HG03064 (cell line): ENCODE data around the gene CACNA1B.

Experiments used
- ATAC-seq: cut with Tn5 transposase; IDR thresholded peaks from one replicate; pipeline ENCODE4 v1.9.1; 2021; ENCODE audit warnings: low read depth; ENCODE audit not compliant: unreplicated experiment

CACNA1B gene

GRCh38 chr9:138049085-138049778, 171.7 kb downstream of the CACNA1B start:
- ATAC-seq, result no peak

GRCh38 chr9:138049779-138050471, 172.3 kb downstream of the CACNA1B start:
- ATAC-seq, result no peak

DNA sequence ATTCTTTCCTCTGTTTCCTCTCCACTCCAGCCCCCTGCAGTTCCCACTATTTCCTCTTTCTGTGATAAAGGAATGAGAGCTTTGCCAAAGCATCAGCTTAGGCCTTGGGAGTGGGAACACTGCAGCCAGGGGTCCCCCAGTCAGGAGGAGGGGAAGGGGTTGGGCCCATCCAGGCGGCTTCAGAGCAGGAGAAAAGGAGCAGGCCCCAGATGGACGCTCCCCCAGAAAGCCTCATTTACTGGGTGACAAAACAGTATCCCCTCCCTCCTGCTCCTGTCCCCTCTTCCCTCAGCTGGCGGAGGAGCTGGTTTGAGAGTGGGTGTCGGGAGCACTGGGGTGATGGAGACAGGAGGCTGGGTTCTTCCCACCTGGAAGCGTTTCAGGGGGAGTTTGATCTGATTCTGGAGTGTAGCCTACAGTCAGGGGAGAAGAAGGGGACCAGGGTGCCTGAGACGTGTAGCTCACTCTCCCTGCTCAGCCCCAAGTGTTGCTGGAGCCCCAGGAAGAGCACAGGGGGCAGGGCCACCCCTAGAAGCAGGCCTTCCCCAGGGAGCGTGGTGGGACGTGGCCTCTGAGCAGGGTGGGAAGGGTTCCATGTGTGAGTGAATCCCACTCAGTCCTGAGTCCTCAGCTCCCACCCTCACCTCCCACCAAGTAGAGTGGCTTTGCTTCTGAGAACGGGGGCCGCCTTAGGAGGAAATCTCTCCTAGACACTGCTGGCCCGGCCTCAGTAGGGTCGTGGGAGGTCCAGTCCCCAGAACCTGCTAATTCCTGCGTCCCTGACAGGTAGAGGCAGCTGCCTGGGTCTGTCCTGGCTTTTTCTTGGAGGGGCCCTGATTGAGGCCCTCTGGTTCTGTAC, 173.1 kb downstream of the CACNA1B start:
- ATAC-seq, result no peak

DNA sequence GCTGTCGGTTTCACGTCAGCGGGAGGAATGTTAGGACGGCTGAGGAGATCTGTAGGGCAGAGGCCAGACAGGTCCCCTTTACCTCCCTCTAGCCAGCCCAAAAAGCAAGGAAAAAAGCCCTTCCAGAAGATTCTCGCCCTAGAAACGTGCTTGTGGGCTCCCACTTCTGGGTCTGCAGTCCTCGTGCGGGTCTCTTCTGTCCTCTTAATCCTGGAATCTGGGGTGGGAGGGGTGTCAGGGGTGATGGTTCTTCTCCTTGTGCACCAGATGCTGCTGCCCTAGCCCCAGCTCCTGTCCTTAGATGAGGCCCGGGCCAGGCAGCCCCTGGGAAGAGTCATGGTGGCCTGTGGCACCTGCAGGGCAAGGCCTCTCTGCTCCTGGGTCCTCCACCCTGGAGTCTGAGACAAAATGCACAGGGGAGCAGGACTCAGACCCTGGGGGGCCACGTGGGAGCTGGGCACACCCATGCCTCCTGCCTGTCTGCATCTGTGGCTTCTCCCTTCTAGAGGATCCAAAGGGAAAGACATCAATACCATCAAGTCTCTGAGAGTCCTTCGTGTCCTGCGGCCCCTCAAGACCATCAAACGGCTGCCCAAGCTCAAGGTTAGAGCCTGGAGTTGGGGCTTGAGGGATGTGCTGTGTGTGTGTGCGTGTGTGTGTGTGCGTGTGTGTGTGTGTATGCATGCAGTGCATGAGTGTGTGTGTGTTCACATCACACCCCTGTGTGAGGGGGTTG, 174.2 kb downstream of the CACNA1B start:
- no peak for ATAC-seq

DNA sequence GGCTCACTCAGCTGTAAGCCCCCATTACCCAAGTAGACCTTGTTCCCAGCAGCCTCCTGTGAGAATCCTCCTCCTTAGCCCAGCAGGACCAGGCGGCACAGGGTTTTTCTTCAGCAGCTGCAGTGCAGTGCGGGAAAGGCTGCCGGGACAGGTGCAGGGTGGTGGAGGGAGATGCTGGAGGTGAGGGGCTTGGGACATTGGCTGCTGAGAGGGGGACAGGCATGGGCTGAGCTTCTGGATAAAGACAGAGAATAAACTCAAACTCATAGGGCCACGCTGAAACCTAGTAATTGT, 174.7 kb downstream of the CACNA1B start:
- ATAC-seq, result no peak

DNA sequence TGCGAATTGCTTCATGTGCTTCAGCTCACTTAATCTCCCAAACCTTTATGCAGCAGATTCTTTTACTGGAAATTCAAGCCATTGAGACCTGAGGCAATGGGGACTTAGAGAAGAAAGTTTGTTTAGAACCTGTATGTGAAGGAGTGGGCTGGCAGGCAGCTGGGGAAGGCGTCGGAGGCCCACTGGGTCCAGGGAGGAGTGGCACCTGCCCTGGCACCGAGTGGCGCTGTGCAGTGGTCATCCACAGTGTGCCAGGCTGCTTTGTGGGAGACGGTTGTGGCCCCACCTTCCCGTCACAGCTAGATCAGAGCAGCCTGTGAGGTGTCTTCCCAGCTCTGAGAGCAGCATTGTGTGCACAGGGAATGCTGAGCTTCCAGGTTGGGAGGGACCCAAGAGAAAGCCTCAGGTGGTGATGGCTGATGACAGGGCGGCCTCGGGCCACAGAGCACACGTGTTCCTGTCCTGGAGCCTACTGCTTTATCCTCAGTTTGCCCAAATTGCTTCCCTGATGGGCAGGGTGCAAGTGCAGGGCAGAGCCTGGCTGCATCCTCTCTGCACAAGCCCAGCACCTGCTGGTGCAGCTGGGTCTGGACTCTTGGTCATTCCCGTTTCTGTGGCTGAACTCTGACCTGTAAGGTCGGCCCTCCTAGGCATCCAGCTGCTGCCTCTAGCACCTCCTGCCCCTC, 175.2 kb downstream of the CACNA1B start:
- no peak for ATAC-seq

DNA sequence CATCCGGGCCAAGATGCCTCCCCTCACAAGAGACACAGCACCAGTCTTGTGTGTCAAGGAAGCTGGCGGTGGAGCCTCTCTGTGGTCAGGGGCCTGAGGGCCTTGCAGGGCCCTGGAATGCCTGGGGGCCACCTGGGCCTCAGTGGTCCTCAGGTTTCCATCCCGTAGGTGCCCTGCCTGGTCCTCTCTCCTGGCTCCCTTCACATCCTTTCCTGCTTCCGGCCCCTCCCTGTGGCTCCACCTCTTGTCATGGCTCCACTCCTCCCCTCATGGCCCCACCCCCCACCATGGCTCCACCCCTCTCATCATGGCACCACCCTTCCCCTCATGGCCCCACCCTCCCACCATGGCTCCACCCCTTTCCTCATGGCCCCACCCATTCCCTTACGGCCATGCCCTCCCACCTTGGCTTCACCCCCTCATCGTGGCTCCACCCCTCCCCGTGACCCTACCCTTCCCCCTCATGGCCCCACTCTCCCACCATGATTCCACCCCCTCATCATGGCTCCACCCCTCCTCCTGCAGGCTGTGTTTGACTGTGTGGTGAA, 175.8 kb downstream of the CACNA1B start:
- no peak for ATAC-seq

- no peak for ATAC-seq
These were observed 176.6 kb downstream of the CACNA1B start for GRCh38 chr9:138053996-138054752.

GRCh38 chr9:138057726-138058125, 180.1 kb downstream of the CACNA1B start:
- no peak for ATAC-seq

GRCh38 chr9:138058181-138058580, 180.6 kb downstream of the CACNA1B start:
- no peak for ATAC-seq

GRCh38 chr9:138059196-138059595, 181.6 kb downstream of the CACNA1B start:
- no peak for ATAC-seq

GRCh38 chr9:138060365-138060764, 182.8 kb downstream of the CACNA1B start:
- ATAC-seq, result no peak

GRCh38 chr9:138060881-138061280, 183.3 kb downstream of the CACNA1B start:
- no peak for ATAC-seq

DNA sequence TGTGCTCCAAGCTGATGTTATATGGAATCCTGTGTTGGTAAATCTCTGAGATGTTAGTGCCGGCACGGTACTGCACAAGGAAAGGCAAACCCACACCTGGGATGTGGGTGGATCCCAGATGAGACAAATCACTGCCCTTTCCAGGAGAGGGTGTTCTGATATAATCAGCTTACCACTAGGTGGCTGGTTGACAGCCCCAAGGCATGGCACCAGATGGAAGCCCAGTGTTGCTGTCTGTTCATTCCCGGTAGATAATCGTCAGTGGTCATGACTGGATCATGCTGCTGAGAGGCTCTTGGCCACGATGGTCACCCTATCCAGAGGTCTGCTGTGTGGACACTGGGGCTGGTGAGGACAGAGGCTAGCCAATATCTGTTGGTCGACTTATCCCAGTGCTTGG, 184.0 kb downstream of the CACNA1B start:
- ATAC-seq, result no peak

DNA sequence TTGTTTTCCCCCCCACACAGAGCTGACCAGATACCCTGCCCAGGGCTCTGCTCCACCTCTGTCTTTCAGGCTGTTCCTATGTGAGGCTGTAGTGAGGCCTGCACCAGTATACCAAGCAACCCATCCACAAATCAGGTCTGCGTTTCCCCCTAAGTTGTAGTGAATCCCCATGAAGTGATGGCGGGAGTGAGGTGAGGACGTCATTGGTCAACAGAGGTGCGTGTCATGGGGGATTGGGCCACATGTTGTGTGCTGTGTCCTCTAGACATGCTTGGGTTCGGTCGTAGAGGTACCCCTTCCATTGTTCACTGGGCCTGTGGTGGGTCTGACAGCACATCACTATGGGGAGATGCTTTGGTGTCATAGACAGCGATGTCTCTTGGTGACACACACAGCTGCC, 184.6 kb downstream of the CACNA1B start:
- ATAC-seq, result no peak

DNA sequence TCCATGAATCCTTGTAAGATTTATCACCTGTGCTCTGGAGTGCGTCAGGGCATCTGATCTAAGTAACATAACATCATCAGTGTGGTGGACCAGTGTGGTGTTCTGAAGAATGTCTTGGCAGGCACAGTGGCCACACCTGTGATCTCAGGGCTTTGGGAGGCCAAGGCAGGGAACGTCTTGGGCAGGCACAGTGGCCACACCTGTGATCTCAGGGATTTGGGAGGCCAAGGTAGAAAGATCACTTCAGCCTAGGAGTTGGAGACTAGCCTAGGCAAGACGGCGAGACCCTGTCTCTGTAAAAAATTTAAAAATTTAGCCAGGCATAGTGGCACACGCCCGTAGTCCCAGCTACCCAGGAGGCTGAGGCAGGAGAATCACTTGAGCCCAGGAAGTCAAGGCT, 185.5 kb downstream of the CACNA1B start:
- ATAC-seq, result no peak

DNA sequence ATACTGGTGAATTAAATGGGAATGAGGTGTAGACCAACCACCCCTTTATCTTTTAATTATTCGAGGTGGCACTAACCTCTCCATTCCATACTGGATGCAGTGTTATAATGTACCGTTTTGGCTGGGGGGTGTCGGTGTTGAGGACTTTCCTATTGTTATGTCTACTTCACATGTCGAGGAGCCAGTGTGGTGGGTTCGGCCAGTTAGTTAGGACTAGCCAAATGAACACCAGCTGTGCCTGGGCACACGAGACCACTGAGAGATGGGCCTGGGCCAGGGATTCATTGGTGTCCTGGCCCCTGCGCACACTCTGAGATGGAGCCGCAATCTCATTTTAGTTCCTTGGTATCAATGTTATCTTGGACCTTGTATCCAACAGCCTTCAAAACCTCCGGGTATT, 186.2 kb downstream of the CACNA1B start:
- ATAC-seq, result no peak

- ATAC-seq, result no peak
These were observed 187.0 kb downstream of the CACNA1B start for GRCh38 chr9:138064547-138064946.

DNA sequence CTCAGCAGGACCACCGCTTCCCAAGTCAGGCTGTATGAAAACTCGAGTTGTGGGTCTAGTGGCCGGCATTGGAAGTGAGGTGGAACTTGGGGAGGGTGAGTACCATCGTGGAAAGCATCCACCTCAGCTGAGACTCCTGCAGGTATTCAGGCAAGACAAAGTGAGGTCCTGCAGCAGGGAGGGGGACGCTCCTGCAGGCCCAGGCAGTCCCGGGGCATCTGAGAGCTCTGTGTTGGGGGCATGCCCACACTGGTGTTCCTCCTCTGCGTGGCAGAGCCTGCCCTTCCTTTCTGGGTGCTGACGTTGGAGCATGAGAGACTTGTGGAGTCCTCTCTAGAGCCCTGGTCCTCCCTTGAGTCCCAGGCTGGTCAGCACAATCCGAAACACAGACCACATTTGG, 187.7 kb downstream of the CACNA1B start:
- ATAC-seq, result no peak
